GM12891 (cell line): Measurements from ENCODE around the gene IKZF2.

Experiments
- PAX5 ChIP-seq: IDR thresholded peaks from 2 replicates; pipeline ENCODE4 v1.6.1; 2011; ENCODE audit warnings: low read length, moderate library complexity, mild to moderate bottlenecking; ENCODE audit not compliant: insufficient read depth, severe bottlenecking
- POLR2A ChIP-seq: IDR thresholded peaks from 2 replicates; pipeline ENCODE4 v1.6.1; 2011; ENCODE audit warnings: low read depth, low read length, control low read depth
- POLR2AphosphoS5 ChIP-seq: IDR thresholded peaks from 2 replicates; pipeline ENCODE4 v1.6.1; 2011; ENCODE audit warnings: low read depth, low read length, control low read depth
- POU2F2 ChIP-seq: IDR thresholded peaks from 2 replicates; pipeline ENCODE4 v1.6.1; 2011; ENCODE audit warnings: low read depth, mild to moderate bottlenecking, control low read depth, low read length, moderate library complexity
- SPI1 ChIP-seq: IDR thresholded peaks from 2 replicates; pipeline ENCODE4 v1.6.1; 2011; ENCODE audit warnings: low read depth, low read length, control low read depth
- TAF1 ChIP-seq: IDR thresholded peaks from 2 replicates; pipeline ENCODE4 v1.6.1; 2011; ENCODE audit warnings: low read depth, low read length, control low read depth

GRCh38 chr2:212970132-212970531, 181.3 kb downstream of the IKZF2 start:
- TF ChIP-seq POLR2A (no peak), TAF1 (no peak), POLR2AphosphoS5 (no peak), SPI1 (no peak), POU2F2 (no peak), PAX5 (no peak)
